ENCODE results near the gene GPR107.

GRCh38 chr9:130015353-130016019, 38.2 kb upstream of the GPR107 start:
- no peak for TF ChIP-seq POLR2A (IDR thresholded peaks at IDR 0.05)
- no peak for TF ChIP-seq CTCF (IDR thresholded peaks at IDR 0.05)

Data from right lobe of liver (tissue), 4 donors.